Measurements from ENCODE around the gene CMTM2.
A peak's percentile ranks its signal among the peaks of the same experiment; 100 is the strongest.
"Not testable (repeated sequence)": the region's sequence is repeated elsewhere in the genome, so short reads cannot be mapped to it uniquely, and the experiment has no call there.

Gene CMTM2

DNA sequence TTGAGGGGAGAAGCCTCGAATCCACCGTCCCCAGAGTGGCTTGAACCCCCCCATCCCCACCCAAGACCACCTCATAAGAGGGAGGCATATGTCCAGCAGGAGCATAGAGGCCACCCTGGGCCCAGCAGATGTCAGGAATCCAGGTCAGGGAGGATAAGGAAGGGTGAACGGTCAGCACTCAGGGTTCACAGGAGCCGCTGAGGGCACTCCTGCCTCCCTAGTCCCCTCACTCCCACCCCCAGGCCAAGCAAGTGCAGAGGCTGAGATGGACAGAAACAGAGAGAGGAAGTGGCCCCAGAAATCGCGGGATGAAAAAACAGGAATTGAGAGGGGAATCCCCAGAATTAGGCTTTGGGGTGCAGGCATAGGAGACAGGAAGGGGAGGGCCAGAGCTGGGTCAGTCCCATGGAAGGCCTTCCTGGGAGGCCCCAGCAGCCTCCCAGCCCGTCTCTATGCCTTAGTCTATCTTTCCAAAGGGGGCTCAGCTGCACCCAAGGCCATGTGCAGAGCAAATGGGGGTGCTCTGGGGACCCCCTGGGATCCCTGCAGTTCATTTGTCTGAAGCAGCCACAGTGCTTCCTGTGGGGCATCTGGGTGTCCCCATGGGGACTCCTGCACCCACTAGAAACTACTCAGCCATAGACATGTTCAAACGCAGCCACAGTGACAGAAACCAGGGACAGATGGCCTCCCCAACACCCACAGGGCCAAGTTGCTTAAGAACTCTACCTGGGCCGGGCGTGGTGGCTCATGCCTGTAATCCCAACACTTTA is 26.9 kb downstream of the CMTM2 start:
- no peak for DNase-seq (ENCODE audit: low spot score)

DNA sequence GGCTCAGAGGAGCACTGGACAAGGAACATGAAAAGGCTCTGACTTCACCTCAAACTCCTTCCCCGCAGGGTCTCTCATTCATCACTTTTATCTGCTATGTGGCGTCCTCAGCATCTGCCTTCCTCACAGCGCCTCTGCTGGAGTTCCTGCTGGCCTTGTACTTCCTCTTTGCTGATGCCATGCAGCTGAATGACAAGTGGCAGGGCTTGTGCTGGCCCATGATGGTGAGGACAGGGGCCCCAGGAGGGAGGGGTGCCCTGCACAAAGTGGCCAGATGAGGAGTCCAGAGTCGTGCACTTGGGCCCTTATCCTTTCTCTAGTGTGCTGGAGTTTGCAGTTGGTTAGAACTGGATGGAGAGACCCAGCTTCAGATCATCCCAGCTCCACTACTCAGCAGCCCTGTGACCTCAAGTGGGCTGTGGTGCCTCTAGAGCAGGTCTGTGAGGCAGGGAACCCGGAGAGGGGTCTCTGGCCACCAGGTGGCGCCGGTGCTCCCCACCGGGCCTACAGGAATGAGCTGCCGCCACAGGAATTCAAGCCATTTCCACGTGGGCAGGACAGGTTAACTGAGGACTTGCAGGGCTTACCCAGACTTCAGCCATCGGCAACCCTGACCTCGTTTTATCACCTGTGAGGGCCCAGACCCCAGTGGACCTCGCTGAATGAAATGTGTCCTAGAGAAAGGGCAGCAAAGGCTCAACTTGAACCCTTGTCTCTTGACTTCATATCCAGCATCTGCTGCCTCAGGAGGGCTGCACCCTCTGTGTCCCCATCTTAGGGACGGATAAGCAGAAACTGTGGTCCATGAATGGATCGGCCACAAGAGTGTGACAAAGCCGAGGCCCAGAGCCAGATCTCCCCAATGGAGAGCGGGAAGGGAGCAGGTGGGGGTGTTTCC is 29.2 kb downstream of the CMTM2 start:
- peak; percentile 59 for DNase-seq (ENCODE audit: low spot score)

DNA sequence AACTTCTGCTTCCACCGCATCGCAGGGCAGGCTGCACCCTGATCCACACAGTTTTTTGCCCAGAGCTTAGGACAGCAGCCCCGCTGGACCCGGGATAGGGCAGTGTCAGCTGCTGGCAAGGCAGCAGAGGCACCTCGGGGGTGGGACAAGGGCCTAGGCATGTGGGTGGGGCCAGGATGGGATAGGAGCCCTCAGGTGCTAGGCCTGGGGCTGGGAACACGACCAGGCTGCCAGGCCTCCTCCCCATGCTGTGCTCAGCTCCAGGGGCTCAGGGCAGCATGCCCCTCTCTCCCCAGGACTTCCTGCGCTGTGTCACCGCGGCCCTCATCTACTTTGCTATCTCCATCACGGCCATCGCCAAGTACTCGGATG is 29.9 kb downstream of the CMTM2 start:
- no peak for DNase-seq (ENCODE audit: low spot score)

DNA sequence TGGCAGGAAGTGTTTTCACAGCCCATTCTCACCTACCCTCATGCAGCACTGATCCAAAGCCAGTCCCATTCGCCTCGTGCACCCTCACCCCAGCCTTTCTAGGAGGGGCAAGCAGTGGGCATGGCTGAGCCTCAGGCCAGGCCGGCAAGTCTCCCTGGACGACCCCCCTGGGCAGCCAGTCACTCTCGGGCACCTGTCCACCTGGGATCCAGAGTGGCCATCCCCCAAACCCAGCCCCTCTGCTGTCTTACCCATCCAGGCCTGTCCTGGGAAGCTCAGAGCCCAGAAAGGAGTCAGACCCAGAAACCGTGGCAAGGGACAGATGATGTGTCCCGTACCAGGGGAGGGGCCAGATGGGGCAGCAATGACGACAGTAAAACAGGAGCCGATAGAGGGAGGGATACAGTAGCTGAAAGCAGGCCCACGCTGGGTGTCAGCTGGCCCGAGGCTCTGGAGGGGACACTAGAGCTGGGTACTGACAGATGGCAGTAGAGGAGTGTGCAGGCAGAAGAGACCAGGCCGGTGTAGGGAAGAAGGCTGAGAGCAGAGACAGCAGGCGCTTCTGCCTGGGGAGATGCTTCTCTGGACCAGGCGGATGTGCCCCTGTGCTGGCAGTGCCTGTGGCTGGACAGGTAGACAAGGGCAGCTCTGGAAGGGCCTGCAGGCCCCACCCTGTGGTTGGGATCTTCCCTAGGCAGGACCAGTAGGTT is 31.0 kb downstream of the CMTM2 start:
- DNase-seq (ENCODE audit: low spot score) = no peak

DNA sequence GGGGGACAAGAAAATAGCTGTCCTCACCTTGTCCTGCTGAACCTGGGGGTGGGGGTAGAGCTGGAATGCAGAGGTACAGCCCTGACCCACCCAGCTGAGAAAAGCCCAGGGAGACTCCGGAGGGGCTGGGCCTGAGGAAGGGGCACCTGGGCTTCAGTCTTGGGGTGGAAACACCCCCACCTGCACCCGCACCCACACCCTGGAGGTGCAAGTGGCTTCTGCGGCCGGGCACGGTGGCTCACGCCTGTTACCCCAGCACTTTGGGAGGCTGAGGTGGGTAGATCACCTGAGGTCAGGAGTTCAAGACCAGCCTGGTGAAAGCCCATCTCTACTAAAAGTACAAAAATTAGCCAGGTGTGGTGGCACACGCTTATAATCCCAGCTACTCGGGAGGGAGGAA is 32.6 kb downstream of the CMTM2 start:
- DNase-seq (ENCODE audit: low spot score) = not testable (repeated sequence)

DNA sequence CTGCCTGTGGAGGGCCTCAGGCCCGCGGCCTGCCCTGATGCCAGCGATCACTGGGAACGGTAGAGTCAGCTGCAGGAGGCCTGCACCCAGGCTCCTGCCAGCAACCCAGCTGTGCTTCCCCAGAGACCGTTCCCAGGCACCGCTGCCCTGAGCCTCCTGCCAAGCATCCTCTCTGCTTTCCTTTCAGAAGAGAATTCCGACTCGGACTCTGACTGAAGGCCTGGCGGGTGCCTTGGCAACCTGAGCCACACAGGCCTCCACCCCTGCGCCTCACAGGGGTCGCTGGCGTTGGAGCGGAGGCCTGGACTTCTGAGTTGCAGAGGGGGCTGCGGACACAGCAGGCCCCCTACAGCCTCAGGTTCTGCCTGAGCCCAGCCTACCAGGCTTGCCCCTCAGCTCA is 33.2 kb downstream of the CMTM2 start:
- DNase-seq (ENCODE audit: low spot score) = no peak

DNA sequence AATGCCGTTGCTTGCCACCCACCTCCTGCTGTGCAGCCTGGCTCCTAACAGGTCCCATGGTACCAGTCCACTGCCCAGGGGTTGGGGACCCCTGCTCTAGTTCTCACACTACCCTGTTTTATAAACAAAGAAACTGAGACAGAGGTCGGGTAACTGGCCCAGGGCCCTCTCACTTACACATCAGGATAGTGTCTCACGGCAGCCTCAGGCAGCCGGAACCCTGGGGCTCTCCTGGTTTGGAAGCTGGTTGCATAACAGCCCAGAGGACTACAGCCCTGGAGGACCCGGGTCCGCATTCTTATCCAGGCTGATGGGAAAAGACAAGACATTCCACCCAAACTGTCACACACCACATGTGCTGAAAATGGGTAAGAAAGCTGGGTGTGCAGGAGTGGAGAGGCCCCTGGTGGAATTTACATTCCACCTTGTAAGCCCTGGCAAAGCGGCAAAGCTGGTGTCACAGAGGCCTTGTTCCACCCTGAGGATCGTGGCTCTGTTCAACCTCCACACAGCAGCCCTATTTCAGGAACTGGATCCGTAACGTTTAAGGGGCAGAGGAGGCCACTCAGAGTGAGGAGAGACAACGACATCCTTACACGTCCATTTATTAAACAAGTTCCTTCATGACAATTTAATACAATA is 35.0 kb downstream of the CMTM2 start:
- DNase-seq (ENCODE audit: low spot score) = no peak

DNA sequence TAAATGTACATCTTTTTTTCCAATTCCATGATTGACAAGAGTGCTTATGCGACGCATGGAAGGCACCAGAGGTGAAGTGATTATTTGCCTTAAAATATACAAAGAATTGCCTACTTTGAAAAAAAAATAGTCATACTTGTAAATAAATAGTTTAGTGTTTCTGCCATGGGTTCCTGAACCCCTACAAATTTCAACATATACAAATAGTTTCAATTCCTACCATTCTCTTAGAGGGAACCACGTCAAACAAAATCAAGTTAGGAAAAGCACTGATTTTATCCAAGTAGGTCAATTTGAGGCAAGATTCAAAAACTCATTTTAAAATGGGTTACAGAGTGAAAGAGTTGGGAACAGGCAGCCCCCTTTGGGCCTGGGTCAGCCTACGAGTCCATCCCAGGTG is 36.9 kb downstream of the CMTM2 start:
- no peak for DNase-seq (ENCODE audit: low spot score)

DNA sequence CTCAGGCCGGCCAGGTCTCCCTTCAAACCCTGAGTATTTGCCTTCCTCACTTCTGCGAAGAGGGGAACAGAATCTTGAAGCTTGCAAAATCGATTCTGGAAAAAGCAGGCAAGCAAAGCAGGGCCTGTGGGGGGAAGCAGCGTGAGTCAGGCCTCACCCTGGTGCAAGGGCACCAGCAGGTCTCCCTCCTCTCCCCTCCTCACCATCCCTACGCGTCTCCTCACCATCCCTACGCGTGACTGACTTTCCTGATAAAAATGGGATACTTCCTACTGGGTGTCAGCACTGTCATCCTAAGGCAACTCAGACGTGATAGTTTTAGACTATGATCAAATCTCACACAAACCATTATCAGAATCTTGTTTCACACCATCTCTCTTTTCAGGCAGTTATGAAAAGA is 37.3 kb downstream of the CMTM2 start:
- DNase-seq (ENCODE audit: low spot score) = no peak

DNA sequence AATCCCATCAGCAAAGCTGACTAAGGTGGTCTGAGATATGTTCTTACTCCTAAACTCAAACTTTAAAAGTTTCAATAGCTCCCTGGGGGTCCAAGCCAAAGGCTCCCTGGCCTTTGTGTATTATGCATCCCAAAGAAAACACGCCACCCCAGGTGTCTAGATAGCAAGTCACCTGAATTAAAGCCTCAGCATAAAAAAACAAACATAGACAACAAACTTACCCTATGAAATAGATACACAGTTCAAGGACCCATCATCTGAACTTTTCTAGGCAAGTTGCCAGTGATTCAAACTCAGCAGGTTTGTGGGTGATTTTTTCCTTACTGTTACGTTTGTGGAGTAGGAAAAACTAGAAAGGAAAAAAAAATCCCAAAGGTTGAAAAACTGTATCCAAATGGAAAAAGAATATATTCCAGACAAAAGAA is 37.8 kb downstream of the CMTM2 start:
- no peak for DNase-seq (ENCODE audit: low spot score)

DNA sequence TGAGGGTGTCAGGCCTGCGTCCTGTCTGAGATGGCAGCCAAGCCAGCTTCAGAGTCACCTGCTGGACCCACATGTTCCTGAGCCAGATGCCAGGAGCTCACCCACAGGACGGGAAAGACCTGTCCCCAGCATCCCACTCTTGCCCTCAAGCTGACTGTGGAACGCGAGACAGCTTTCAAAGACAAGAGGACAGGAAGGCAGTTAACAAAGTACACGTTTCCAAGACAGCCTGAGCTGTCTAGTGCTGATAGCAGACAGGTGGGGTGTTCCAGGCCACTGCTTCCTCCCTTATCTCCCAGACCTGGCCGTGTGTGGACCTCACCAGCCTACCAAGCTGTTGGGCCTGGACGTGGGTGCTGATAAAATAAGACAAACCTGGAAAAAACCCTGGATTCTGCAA is 38.5 kb downstream of the CMTM2 start:
- DNase-seq (ENCODE audit: low spot score) = no peak

DNA sequence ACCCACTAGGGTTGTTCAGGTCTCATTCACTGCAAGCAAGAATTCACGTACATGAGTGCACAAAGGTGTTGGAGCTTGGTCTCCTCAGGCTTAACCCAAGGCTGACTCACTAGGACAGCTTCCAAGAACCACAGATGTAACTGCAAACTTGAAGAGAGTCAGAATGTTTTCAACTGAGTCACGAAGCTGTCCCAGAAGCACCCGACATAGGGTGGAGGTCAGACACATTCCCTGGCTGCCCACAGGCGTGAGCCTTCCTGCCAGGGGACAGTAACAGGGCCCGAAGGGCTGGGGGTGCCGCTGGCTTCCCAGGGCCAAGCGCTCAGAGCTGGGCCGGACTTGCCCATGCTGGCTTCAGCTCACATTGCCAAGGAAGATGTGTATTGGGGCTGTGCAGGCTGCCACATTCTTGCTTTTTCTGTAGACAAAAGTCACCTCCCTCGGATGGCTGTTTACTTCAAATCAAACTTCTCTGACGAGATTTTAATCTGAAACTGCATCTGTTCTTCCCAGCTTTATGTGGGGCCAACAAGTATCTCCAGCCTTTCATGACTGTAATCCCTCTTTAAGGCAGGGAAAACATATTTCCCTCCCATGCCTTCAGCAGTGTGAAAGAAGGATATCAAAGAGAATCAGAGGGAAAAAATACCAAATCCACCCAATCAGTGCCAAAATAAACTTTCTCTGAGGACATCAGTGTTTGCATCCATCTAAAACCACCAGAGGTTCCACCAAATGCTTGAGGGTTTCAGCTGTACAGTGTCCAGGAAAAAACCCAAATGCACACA is 39.5 kb downstream of the CMTM2 start:
- DNase-seq (ENCODE audit: low spot score) = no peak

DNA sequence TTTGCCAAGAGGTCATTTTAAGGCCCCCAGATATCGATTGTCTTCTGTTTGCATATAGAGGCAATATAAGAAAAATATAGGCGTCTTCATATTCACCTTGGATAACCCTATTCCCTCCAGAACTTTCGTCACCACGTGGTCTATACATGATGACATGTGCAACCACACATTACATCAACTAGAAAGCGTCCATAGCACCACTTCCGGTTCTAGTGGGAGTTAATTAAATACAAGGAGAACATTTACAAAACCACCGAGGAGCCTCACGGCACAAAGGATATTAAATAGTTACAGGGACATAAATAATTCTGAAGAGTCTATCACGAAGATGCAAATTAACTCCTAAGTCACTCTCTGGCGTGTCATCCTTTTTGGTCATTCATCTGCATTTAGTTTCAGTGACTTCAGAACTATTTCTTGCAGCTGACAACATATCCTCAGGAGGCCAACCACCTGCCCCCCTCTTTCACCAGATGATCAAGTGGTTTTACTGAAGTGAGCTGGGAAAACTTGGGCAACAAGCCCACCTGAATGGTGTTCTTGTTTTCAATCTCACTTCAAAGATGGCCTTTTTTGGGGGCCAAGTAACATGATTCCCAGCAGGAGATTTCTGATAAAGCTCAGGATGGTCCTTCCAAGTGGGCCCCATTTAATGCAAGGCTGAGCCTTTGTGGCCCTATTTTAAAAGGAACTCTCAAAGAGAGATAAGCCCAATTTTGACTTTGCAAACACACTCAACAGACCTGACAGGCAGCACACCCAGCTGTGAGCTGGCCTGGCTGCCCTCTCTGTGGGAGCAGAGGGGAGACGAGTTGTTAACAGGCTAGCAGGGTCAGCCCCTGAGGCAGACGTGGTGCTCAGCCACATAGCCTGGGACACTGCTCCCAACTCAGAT is 40.5 kb downstream of the CMTM2 start:
- no peak for DNase-seq (ENCODE audit: low spot score)

DNA sequence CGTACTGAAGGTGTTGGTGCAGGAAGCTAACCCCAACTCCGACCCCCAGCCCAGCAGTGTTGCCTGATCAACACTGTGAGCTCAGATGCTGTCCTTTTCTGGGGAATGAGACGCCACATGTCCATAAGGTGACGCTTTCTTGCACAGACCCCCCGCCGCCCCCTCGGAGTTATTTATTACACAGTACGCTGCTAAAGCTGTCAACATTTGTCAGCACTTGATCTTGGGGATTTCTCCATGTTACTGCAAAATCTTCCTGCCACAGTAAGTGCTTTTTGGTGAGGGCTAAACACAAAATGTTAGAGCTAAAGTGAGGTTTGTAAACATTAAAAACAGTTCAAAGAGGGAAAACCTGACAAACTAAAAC is 41.1 kb downstream of the CMTM2 start:
- DNase-seq (ENCODE audit: low spot score) = no peak

DNA sequence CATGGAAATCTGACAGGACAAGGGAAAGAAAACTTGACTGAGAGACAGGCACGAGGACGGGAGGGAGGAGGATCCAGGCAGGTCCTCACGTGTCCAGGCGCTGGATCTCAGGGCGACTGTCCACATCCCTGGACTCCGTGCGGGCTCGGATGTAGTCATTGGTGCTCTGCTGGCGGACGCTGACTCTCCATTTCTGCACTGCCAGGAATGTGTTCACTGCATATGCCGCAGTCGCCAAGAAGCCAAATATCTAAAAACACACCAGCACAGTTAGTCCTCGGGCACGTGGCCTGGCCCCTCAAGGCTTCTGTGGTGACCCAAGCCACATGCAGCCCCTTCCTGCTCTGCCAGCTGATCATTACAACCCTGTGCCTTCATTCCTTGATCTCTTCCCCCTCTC is 42.7 kb downstream of the CMTM2 start:
- no peak for DNase-seq (ENCODE audit: low spot score)

DNA sequence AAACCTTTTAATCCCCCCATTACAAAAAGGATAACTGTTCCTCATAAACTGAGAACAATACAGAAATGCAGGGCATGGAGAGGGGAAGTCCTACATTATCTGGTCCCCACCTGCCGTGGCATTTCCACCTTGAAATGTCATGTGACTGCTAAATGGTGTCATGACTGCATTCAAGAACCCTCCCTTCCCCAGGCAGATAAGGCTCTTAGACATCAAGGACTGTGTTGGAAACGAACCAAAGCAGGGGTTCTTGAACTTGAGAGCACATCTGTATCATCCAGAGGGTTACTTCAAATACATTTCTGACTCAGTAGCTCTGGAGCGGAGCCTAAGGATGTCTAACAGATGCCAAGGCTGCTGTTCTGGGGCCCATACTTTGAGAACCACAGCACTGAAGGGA is 43.6 kb downstream of the CMTM2 start:
- no peak for DNase-seq (ENCODE audit: low spot score)

DNA sequence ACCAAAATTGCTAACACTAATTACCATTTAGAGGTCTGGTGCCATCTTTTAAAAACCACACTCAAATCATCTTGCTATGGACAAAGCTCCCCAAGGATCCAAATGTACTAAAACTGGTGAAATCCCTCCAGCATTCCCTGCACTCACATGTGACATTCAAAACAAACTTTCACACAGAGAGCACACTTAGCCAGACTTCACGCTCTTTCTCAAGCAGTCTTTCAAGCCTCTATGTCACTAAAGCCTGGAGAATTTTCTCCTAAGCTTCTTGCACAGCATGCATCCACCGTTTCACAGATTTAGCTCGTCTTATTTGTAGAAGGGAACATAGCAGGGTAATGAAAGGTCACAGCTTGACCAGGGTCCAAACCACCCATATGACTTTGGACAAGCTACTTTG is 44.5 kb downstream of the CMTM2 start:
- DNase-seq (ENCODE audit: low spot score) = no peak

DNA sequence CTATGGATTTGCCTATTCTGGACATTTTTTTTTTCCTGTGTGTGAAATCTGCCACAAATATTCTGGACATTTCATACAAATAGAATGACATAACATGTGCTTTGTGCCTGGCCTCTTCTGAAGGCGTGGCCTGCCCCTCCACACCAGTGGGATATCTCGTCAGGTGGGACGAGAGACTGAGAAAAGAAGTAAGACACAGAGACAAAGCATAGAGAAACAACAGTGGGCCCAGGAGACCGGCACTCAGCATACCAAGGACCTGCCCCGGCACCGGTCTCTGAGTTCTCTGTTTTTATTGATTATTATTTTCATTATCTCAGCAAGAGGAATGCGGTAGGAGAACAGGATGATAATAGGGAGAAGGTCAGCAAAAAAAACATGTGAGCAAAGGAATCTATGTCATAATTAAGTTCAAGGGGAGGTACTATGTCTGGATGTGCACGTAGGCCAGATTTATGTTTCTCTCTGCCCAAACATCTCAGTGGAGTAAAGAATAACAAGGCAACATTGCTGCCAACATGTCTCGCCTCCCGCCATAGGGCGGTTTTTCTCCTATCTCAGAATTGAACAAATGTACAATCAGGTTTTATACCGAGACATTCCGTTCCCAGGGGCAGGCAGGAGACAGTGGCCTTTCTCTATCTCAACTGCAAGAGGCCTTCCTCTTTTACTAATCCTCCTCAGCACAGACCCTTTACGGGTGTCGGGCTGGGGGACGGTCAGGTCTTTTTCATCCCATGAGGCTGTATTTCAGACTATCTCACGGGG is 48.5 kb downstream of the CMTM2 start:
- not testable (repeated sequence) for DNase-seq (ENCODE audit: low spot score)

DNA sequence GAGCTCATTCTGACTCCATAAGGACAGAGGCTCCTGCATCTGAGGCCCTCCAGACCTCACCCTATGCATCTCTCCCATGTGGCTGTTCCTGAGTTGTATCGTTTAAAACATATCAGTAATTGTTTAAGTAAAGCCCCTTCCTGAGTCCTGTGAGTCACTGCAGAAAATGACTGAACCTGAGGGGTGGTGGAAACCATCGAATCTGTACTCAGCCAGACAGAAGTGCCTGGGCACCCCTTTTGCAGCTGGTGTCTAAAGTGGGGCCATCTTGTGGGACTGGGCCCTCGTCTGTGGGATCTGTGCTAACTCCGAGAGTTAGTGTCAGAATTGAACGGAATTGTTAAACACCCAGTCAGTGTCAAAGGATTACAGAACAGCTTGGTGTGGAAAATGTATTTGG is 50.6 kb downstream of the CMTM2 start:
- DNase-seq (ENCODE audit: low spot score) = no peak

All from pons (tissue), 1 donor.